Stimulated activated CD4-positive, alpha-beta T cell treated with anti-CD3 and anti-CD28 coated beads, TNF-alpha, amount 100 ng/mL, for 48 hours (primary cell): ENCODE data around the gene KIF25.
"Not testable (repeated sequence)": the region's sequence is repeated elsewhere in the genome, so short reads cannot be mapped to it uniquely, and the experiment has no call there.

ENCODE experiments used
- DNase-seq, 3 donors: peaks; one replicate each; pipeline ENCODE4 v3.0.0-alpha.2; 2020; ENCODE audit warnings: low read depth in 3 of 3

The KIF25 gene

GRCh38 chr6:167975458-167975857, 22.0 kb upstream of the KIF25 start:
- DNase-seq = no peak

- DNase-seq = not testable (repeated sequence)
Observed at GRCh38 chr6:167976116-167976657, 21.3 kb upstream of the KIF25 start.

GRCh38 chr6:167976708-167977107, 20.8 kb upstream of the KIF25 start:
- no peak for DNase-seq

GRCh38 chr6:167977717-167978467, 19.6 kb upstream of the KIF25 start:
- no peak for DNase-seq

GRCh38 chr6:167978607-167979006, 18.9 kb upstream of the KIF25 start:
- no peak for DNase-seq

GRCh38 chr6:167979436-167980139, 17.9 kb upstream of the KIF25 start:
- no peak for DNase-seq

- DNase-seq = no peak
Observed at GRCh38 chr6:167980911-167981580, 16.4 kb upstream of the KIF25 start.

GRCh38 chr6:167981916-167982462, 15.5 kb upstream of the KIF25 start:
- no peak for DNase-seq

- DNase-seq = no peak
Observed at GRCh38 chr6:167984144-167984719, 13.2 kb upstream of the KIF25 start.

- DNase-seq = no peak
Observed at GRCh38 chr6:167984876-167985604, 12.4 kb upstream of the KIF25 start.

- no peak for DNase-seq
Observed at GRCh38 chr6:167985911-167986595, 11.4 kb upstream of the KIF25 start.

GRCh38 chr6:167987396-167988153, 9.9 kb upstream of the KIF25 start:
- DNase-seq = no peak

GRCh38 chr6:167988154-167988495, 9.3 kb upstream of the KIF25 start:
- DNase-seq = no peak

- DNase-seq = no peak
Observed at GRCh38 chr6:167988945-167989841, 8.3 kb upstream of the KIF25 start.

- DNase-seq = no peak
Observed at GRCh38 chr6:167990016-167990945, 7.2 kb upstream of the KIF25 start.

GRCh38 chr6:167993169-167993568, 4.3 kb upstream of the KIF25 start:
- DNase-seq = no peak

- DNase-seq = no peak
Observed at GRCh38 chr6:167993831-167994230, 3.6 kb upstream of the KIF25 start.

- no peak for DNase-seq
Observed at GRCh38 chr6:167995302-167995701, 2.2 kb upstream of the KIF25 start.
